Lung (tissue), 12 donors: Measurements from ENCODE around the gene CDC42BPA. TPM values are rescaled to one million over a fixed set of nuclear protein-coding genes. Genes with fewer than 3 reads are reported as not detected.

Experiments used
- ATAC-seq: fragments of 200-7000 bp; cut with Tn5 transposase; one replicate; pipeline ENCODE4 v1.9.1; 2020; ENCODE audit warnings: moderate number of reproducible peaks; ENCODE audit not compliant: insufficient read depth, low FRiP score
- DNase-seq, 3 donors: peaks; one replicate each; pipeline ENCODE4 v3.0.0-alpha.2; 2013 to 2017
- H3K27ac ChIP-seq, 2 donors: one replicate each; pipeline ENCODE4 v1.5.1; 2013; ENCODE audit warnings: mild to moderate bottlenecking in 2 of 2, moderate library complexity in 2 of 2, control low read depth in 1 of 2, inconsistent platforms in 1 of 2, low read depth in 1 of 2, low read length in 1 of 2
- H3K27me3 ChIP-seq, 3 donors: one replicate each; pipeline ENCODE4 v1.5.1; 2013; ENCODE audit warnings: low read length in 2 of 3; ENCODE audit not compliant: control insufficient read depth in 3 of 3, insufficient read depth in 3 of 3
- H3K36me3 ChIP-seq, 4 donors: one replicate each; pipeline ENCODE4 v1.5.1; 2013; ENCODE audit warnings: low read length in 4 of 4, mild to moderate bottlenecking in 1 of 4, moderate library complexity in 1 of 4; ENCODE audit not compliant: control insufficient read depth in 4 of 4, insufficient read depth in 4 of 4
- H3K4me1 ChIP-seq, 5 donors: one replicate each; pipeline ENCODE4 v1.5.1; 2013; ENCODE audit warnings: low read length in 5 of 5, mild to moderate bottlenecking in 2 of 5, moderate library complexity in 1 of 5; ENCODE audit not compliant: control insufficient read depth in 5 of 5, insufficient read depth in 5 of 5
- H3K4me3 ChIP-seq: one replicate; pipeline ENCODE4 v1.5.1; 2013; ENCODE audit warnings: mild to moderate bottlenecking, control low read depth, moderate library complexity
- H3K9ac ChIP-seq, 2 donors: one replicate each; pipeline ENCODE4 v1.5.1; 2013; ENCODE audit warnings: low read length in 2 of 2, control low read depth in 1 of 2; ENCODE audit not compliant: insufficient read depth in 1 of 2
- H3K9me3 ChIP-seq, 4 donors: one replicate each; pipeline ENCODE4 v1.5.1; 2013; ENCODE audit warnings: low read length in 3 of 4, mild to moderate bottlenecking in 1 of 4, moderate library complexity in 1 of 4; ENCODE audit not compliant: control insufficient read depth in 4 of 4, insufficient read depth in 3 of 4
- CTCF ChIP-seq: IDR thresholded peaks from 2 replicates; pipeline ENCODE4 v1.5.1; 2012; ENCODE audit warnings: mild to moderate bottlenecking; ENCODE audit errors: control extremely low read depth, extremely low read depth
- WGBS, 2 donors: extraction: QIAGEN DNeasy Blood & Tissue Kit; methylation state at CpG; one replicate each; pipeline ENCODE4 v1.1.7; 2013; 5-methylcytosine and 5-hydroxymethylcytosine counted together
- polyA plus RNA-seq, 2 donors: library from polyadenylated mRNA; stranded (reverse); fragments of 200-250 nt; gene quantifications; one replicate each; pipeline ENCODE4 v1.2.1, GENCODE V29; 2013
- total RNA-seq, 2 donors: library from RNA; depleted of rRNA in 1 of 2; stranded (reverse); fragments of >200 nt in 1 of 2; gene quantifications; one replicate each; pipeline ENCODE4 v1.2.1, GENCODE V29; 2014 to 2021
- donor health status: control.
- donor health status: control.
- donor health status: Bipolar disorder and iron deficiency.
- donor health status: healthy.
- donor health status: DM: yes; HTN: yes; CAD: no.

The CDC42BPA gene
- total and polyA plus RNA-seq, 4 donors, result 6.4 to 97.4 (median 20.2) TPM

GRCh38 chr1:227265891-227266290 is 52.4 kb downstream of the CDC42BPA start:
- no peaks in the 10 kb centered on the region for H3K27me3 ChIP-seq
- DNase-seq, result no peak
- no peak overlapping the region for H3K4me3 ChIP-seq
- H3K27ac ChIP-seq, result no peak overlapping the region
- H3K4me1 ChIP-seq, result peaks cover 0 to 15% (median 3%) of the 10 kb centered on the region in 5 donors
- no peaks in the 10 kb centered on the region for H3K36me3 ChIP-seq
- H3K9ac ChIP-seq, result no peak overlapping the region
- no peaks in the 10 kb centered on the region for H3K9me3 ChIP-seq
- WGBS, 2 donors, result 95 to 97% methylated on average over 3 of the region's 3 CpGs
- no peak for TF ChIP-seq CTCF
- ATAC-seq, result no peak

GRCh38 chr1:227263869-227264268 is 54.4 kb downstream of the CDC42BPA start:
- H3K36me3 ChIP-seq, result no peaks in the 10 kb centered on the region
- no peak overlapping the region for H3K4me3 ChIP-seq
- no peak for DNase-seq
- WGBS, 2 donors, result 93 to 100% methylated on average over 1 of the region's 1 CpG
- no peak for ATAC-seq
- H3K9ac ChIP-seq, result no peak overlapping the region
- no peaks in the 10 kb centered on the region for H3K27me3 ChIP-seq
- H3K9me3 ChIP-seq, result no peaks in the 10 kb centered on the region
- peaks cover 0 to 9% (median 3%) of the 10 kb centered on the region in 5 donors for H3K4me1 ChIP-seq
- H3K27ac ChIP-seq, result no peak overlapping the region
- no peak for TF ChIP-seq CTCF

GRCh38 chr1:227261501-227261900 is 56.8 kb downstream of the CDC42BPA start:
- ATAC-seq, result no peak
- no peaks in the 10 kb centered on the region for H3K9me3 ChIP-seq
- TF ChIP-seq CTCF, result no peak
- H3K36me3 ChIP-seq, result no peaks in the 10 kb centered on the region
- H3K4me1 ChIP-seq, result peaks cover 0 to 9% (median 0%) of the 10 kb centered on the region in 5 donors
- no peaks in the 10 kb centered on the region for H3K27me3 ChIP-seq
- no peak overlapping the region for H3K4me3 ChIP-seq
- no peak for DNase-seq
- H3K9ac ChIP-seq, result no peak overlapping the region
- 96 to 99% methylated on average over 2 of the region's 2 CpGs for WGBS, 2 donors
- no peak overlapping the region for H3K27ac ChIP-seq

GRCh38 chr1:227260433-227260832 is 57.9 kb downstream of the CDC42BPA start:
- H3K4me1 ChIP-seq, result peaks cover 0 to 9% (median 0%) of the 10 kb centered on the region in 5 donors
- DNase-seq, result no peak
- no peak for ATAC-seq
- no peaks in the 10 kb centered on the region for H3K36me3 ChIP-seq
- no peak overlapping the region for H3K27ac ChIP-seq
- WGBS, 2 donors, result 92 to 95% methylated on average over 2 of the region's 2 CpGs
- TF ChIP-seq CTCF, result no peak
- no peak overlapping the region for H3K9ac ChIP-seq
- no peaks in the 10 kb centered on the region for H3K9me3 ChIP-seq
- no peaks in the 10 kb centered on the region for H3K27me3 ChIP-seq
- H3K4me3 ChIP-seq, result no peak overlapping the region
